BJ (cell line): ENCODE results near the gene MALRD1. TPM values are rescaled to one million over a fixed set of nuclear protein-coding genes. Genes with fewer than 3 reads are reported as not detected.

Experiments used
- CTCF ChIA-PET: fragments of 350-600 bp; formaldehyde crosslinking; extraction: SDS; loops from one replicate; lab custom pipeline; 2021; ENCODE audit warnings: antibody characterized with exemption, inconsistent platforms; lab: Yijun Ruan, JAX
- POLR2A ChIA-PET: fragments of 300-600 bp; sonication (Branson Sonifier 250); formaldehyde crosslinking; extraction: SDS; loops from one replicate; lab custom pipeline; 2021; ENCODE audit warnings: antibody characterized with exemption; lab: Charles Lee
- DNase-seq: peaks from one replicate; pipeline ENCODE4 v3.0.0-alpha.2; 2011; ENCODE audit warnings: low read depth
- H3K27me3 ChIP-seq: 2 replicates; pipeline ENCODE4 v1.6.0; 2011; ENCODE audit warnings: low read length; ENCODE audit not compliant: control insufficient read depth, insufficient read depth
- H3K36me3 ChIP-seq: 2 replicates; pipeline ENCODE4 v1.5.1; 2011; ENCODE audit warnings: low read length; ENCODE audit not compliant: control insufficient read depth, insufficient read depth
- H3K4me3 ChIP-seq: 2 replicates; pipeline ENCODE4 v1.5.1; 2011; ENCODE audit warnings: low read depth, mild to moderate bottlenecking, control low read depth, low read length
- CTCF ChIP-seq: IDR thresholded peaks from 2 replicates; pipeline ENCODE4 v1.5.1; 2011; ENCODE audit warnings: low read depth, mild to moderate bottlenecking, control low read depth, inconsistent platforms, low read length, moderate library complexity; ENCODE audit not compliant: insufficient read depth
- polyA plus RNA-seq: library from polyadenylated mRNA; depleted of rRNA; stranded (reverse); fragments of >200 nt; gene quantifications from 2 replicates; pipeline ENCODE4 v1.2.3, GENCODE V29; 2011

MALRD1 gene
- polyA plus RNA-seq, 1 experiment: not detected

GRCh38 chr10:19546224-19546623, 497.6 kb downstream of the MALRD1 start:
- H3K27me3 ChIP-seq: no peaks in the 10 kb centered on the region
- TF ChIP-seq CTCF: no peak
- ChIA-PET POLR2A (no interaction called here), CTCF (no interaction called here)
- no peaks in the 10 kb centered on the region for H3K36me3 ChIP-seq
- H3K4me3 ChIP-seq: no peak overlapping the region
- DNase-seq: no peak

- no peak for TF ChIP-seq CTCF
- no peak for DNase-seq
- CTCF ChIA-PET: no interaction called here
- H3K27me3 ChIP-seq: no peaks in the 10 kb centered on the region
- POLR2A ChIA-PET: no interaction called here
- H3K4me3 ChIP-seq: no peak overlapping the region
- no peaks in the 10 kb centered on the region for H3K36me3 ChIP-seq
These were observed 500.9 kb downstream of the MALRD1 start for GRCh38 chr10:19549503-19549902.

- DNase-seq: no peak
- H3K36me3 ChIP-seq: no peaks in the 10 kb centered on the region
- H3K27me3 ChIP-seq: no peaks in the 10 kb centered on the region
- ChIA-PET POLR2A (no interaction called here), CTCF (no interaction called here)
- H3K4me3 ChIP-seq: no peak overlapping the region
- no peak for TF ChIP-seq CTCF
These were observed 508.1 kb downstream of the MALRD1 start for GRCh38 chr10:19556666-19557065.

GRCh38 chr10:19561181-19561580, 512.6 kb downstream of the MALRD1 start:
- CTCF ChIA-PET: no interaction called here

GRCh38 chr10:19563388-19564141, 515.0 kb downstream of the MALRD1 start:
- POLR2A ChIA-PET: no interaction called here
- Histone ChIP-seq H3K4me3 (no peak overlapping the region), H3K27me3 (no peaks in the 10 kb centered on the region), H3K36me3 (no peaks in the 10 kb centered on the region)
- TF ChIP-seq CTCF: no peak
- CTCF ChIA-PET: no interaction called here
- no peak for DNase-seq

More at GRCh38 chr10:19561181-19561580, 512.6 kb downstream of the MALRD1 start:
- Histone ChIP-seq H3K27me3 (no peaks in the 10 kb centered on the region), H3K36me3 (no peaks in the 10 kb centered on the region), H3K4me3 (no peak overlapping the region)
- DNase-seq: no peak
- no peak for TF ChIP-seq CTCF
- POLR2A ChIA-PET: no interaction called here
